GM12878 (cell line): Measurements from ENCODE around the gene FYB1. TPM values are rescaled to one million over a fixed set of nuclear protein-coding genes. Genes with fewer than 3 reads are reported as not detected.

Experiments used
- ATAC-seq: fragments of 200-7000 bp; cut with Tn5 transposase; 3 replicates; pipeline ENCODE4 v1.9.1; 2020; ENCODE audit warnings: mild to moderate bottlenecking, moderate library complexity
- BruUV-seq: library from RNA; stranded (reverse); fragments of 400-500 nt; replicated peaks from 2 replicates; lab custom pipeline; 2021; lab: Mats Ljungman, UMichigan
- CTCF ChIA-PET: fragments of 300-600 bp; sonication (Branson Sonifier 250); formaldehyde crosslinking; extraction: SDS; loops from one replicate; lab custom pipeline; 2021; ENCODE audit warnings: inconsistent platforms; lab: Yijun Ruan, JAX
- POLR2A ChIA-PET: fragments of 350-600 bp; formaldehyde crosslinking; extraction: SDS; loops from one replicate; lab custom pipeline; 2021; ENCODE audit warnings: inconsistent platforms; lab: Charles Lee
- RAD21 ChIA-PET: fragments of 300-600 bp; sonication (Branson Sonifier 250); formaldehyde crosslinking; loops from one replicate; lab custom pipeline; 2023; ENCODE audit warnings: antibody characterized with exemption; ENCODE audit not compliant: unreplicated experiment; lab: Charles Lee
- SMC1A ChIA-PET: fragments of 300-600 bp; sonication (Branson Sonifier 250); formaldehyde crosslinking; loops from one replicate; lab custom pipeline; 2023; ENCODE audit not compliant: unreplicated experiment, uncharacterized antibody; lab: Charles Lee
- DNase-seq: peaks from one replicate; pipeline ENCODE4 v3.0.0-alpha.2; 2011; ENCODE audit warnings: low read depth, low spot score
- FAIRE-seq: peaks from 3 replicates; lab custom pipeline; 2011; peaks lifted over from hg19 to GRCh38; lab: Jason Lieb, UNC
- H2AFZ ChIP-seq: 2 replicates; pipeline ENCODE4 v1.6.0; 2011; ENCODE audit warnings: low read depth, low read length, control low read depth; ENCODE audit not compliant: control insufficient read depth
- H3K27ac ChIP-seq: 2 replicates; pipeline ENCODE4 v1.5.1; 2011; ENCODE audit warnings: control low read depth; ENCODE audit not compliant: control insufficient read depth, insufficient read depth
- H3K27me3 ChIP-seq, 2 experiments: replicated peaks in 1 of 2; 2 replicates each; pipeline versions ENCODE4 v1.6.0 to v1.6.1; 2011; ENCODE audit warnings: low read length in 1 of 2; ENCODE audit not compliant: control insufficient read depth in 2 of 2, insufficient read depth in 2 of 2
- H3K36me3 ChIP-seq, 2 experiments: 2 replicates each; pipeline ENCODE4 v1.5.1; 2011; ENCODE audit warnings: low read length in 1 of 2; ENCODE audit not compliant: control insufficient read depth in 2 of 2, insufficient read depth in 2 of 2
- H3K4me1 ChIP-seq: 2 replicates; pipeline ENCODE4 v1.6.1; 2011; ENCODE audit warnings: mild to moderate bottlenecking, low read length, moderate library complexity, mixed read lengths; ENCODE audit not compliant: control insufficient read depth, insufficient read depth
- H3K4me2 ChIP-seq: 2 replicates; pipeline ENCODE4 v1.6.0; 2011; ENCODE audit warnings: control low read depth; ENCODE audit not compliant: control insufficient read depth, insufficient read depth
- H3K4me3 ChIP-seq: fragments of 200-600 bp; sonication (generic); 2 replicates; pipeline ENCODE4 v1.5.1; 2016
- H3K79me2 ChIP-seq: 2 replicates; pipeline ENCODE4 v1.6.0; 2011; ENCODE audit warnings: low read length; ENCODE audit not compliant: control insufficient read depth, insufficient read depth
- H3K9ac ChIP-seq: 2 replicates; pipeline ENCODE4 v1.8.0; 2011; ENCODE audit warnings: low read length, control low read depth, mixed read lengths; ENCODE audit not compliant: control insufficient read depth, insufficient read depth
- H3K9me3 ChIP-seq: replicated peaks from 3 replicates; pipeline ENCODE4 v1.5.1; 2011; ENCODE audit warnings: mild to moderate bottlenecking, low read length; ENCODE audit not compliant: control insufficient read depth, insufficient read depth
- H4K20me1 ChIP-seq: 2 replicates; pipeline ENCODE4 v1.6.0; 2011; ENCODE audit not compliant: control insufficient read depth, insufficient read depth
- CTCF ChIP-seq, 3 experiments: IDR thresholded peaks in 2 of 3; conservative IDR thresholded peaks in 1 of 3; 2 replicates each; pipeline ENCODE4 v1.5.1; 2011; ENCODE audit warnings: low read depth in 3 of 3, low read length in 3 of 3, mild to moderate bottlenecking in 3 of 3, control low read depth in 2 of 3, moderate library complexity in 2 of 3, inconsistent platforms in 1 of 3, mixed read lengths in 1 of 3; ENCODE audit not compliant: control insufficient read depth in 2 of 3, insufficient read depth in 1 of 3; ENCODE audit errors: extremely low read depth in 1 of 3
- POU2F2 ChIP-seq: IDR thresholded peaks from 3 replicates; pipeline ENCODE4 v1.6.1; 2011; ENCODE audit warnings: low read depth, mild to moderate bottlenecking, low read length, borderline replicate concordance
- RAD21 ChIP-seq: IDR thresholded peaks from 2 replicates; pipeline ENCODE4 v1.6.1; 2011; ENCODE audit warnings: mild to moderate bottlenecking, low read depth, low read length, moderate library complexity; ENCODE audit not compliant: insufficient read depth
- SMC3 ChIP-seq: IDR thresholded peaks from 2 replicates; pipeline ENCODE4 v1.6.1; 2011; ENCODE audit warnings: low read length, improper control_type of control experiment, borderline replicate concordance
- in situ Hi-C: fragments of 300-500 bp; cut with MboI; formaldehyde crosslinking; loops from 9 replicates; pipeline ENCODE4 v1.14.3; 2018; ENCODE audit warnings: mixed read lengths
- intact Hi-C: fragments of 100-400 bp; cut with micrococcal nuclease; formaldehyde crosslinking; loops from one replicate; pipeline ENCODE4 v1.14.2; 2022; ENCODE audit not compliant: unreplicated experiment
- polyA plus RNA-seq, 11 experiments: library from polyadenylated mRNA; depleted of rRNA in 4 of 11; unstranded in 6 of 11; stranded (reverse) in 5 of 11; fragments of >200 nt; fragmentation: Nextera tagmentation in 4 of 11; fragmentation: Illumina TruSeq in 1 of 11; extraction: Ambion mirVana in 4 of 11; extraction: Trizol in 1 of 11; gene quantifications; 1 replicate in 1 of 11; 2 replicates in 10 of 11; pipeline versions ENCODE4 v1.2.1 to v1.2.3, GENCODE V29; 2011 to 2016; ENCODE audit warnings: inconsistent platforms in 2 of 11, missing spikeins in 2 of 11, low read depth in 1 of 11
- total RNA-seq, 4 experiments: library from RNA; depleted of rRNA in 3 of 4; stranded (reverse); fragments of >200 nt in 3 of 4; fragmentation: Illumina TruSeq in 1 of 4; extraction: Trizol in 1 of 4; gene quantifications; 2 replicates each; pipeline versions ENCODE4 v1.2.1 to v1.2.3, GENCODE V29; 2013 to 2021

Gene FYB1
- total and polyA plus RNA-seq, 10 of the 15 experiments (the other 5 are each of a cell fraction or from before 2014, with no cell fraction given) = 0.06 to 4.3 (median 0.25) TPM; not detected in 2

GRCh38 chr5:39148983-39149534 is 70.3 kb downstream of the FYB1 start:
- TF ChIP-seq POU2F2 (no peak), RAD21 (0 out of 2 replicates have a peak, but pooled peaks have one; percentile 12), SMC3 (peak; percentile 16; the same call in 1 of the 2 replicates), CTCF (IDR thresholded peaks at IDR 0.05 in 2 of 3, conservative IDR thresholded peaks at IDR 0.05 in 1 of 3; ENCODE audit: control insufficient read depth in 2 of 3, extremely low read depth in 1 of 3, insufficient read depth in 1 of 3, low read depth in 3 of 3, low read length in 3 of 3) (peak in 2 of 3 experiments; percentile 22 to 26; a peak in 2 of 6 replicates)
- DNase-seq (no peak), ATAC-seq (peak; percentile 49), FAIRE-seq (peak; percentile 23)
- H3K4me3 ChIP-seq = no peak overlapping the region
- ChIA-PET RAD21 (no interaction called here), CTCF (interaction anchor here (1.3 to 1.8 kb wide), 4 partner anchors 67 to 70 kb away, joined by 3 to 6 read pairs (median 5); partner anchors contain the start of gene FYB1), SMC1A (interaction anchor here (0.7 to 1.0 kb wide), 3 partner anchors 10 to 68 kb away, joined by 3 read pairs; no protein-coding TSS in a partner anchor), POLR2A (no interaction called here)
- H3K27me3 ChIP-seq = no peaks in the 10 kb centered on the region
- H3K36me3 ChIP-seq = no peaks in the 10 kb centered on the region
- H3K9me3 ChIP-seq = no peaks in the 10 kb centered on the region
- H3K79me2 ChIP-seq = no peaks in the 10 kb centered on the region
- H4K20me1 ChIP-seq = no peaks in the 10 kb centered on the region
- intact Hi-C loops (loop anchor here (1.0 kb wide), 1 partner anchor 134 kb away; no protein-coding TSS in a partner anchor), in situ Hi-C loops (no loop called here)
- no peak overlapping the region for H3K4me2 ChIP-seq
- no peak overlapping the region for H3K27ac ChIP-seq
- BruUV-seq = no TSS peak
- no peak overlapping the region for H2AFZ ChIP-seq
- H3K4me1 ChIP-seq = no peaks in the 10 kb centered on the region
- H3K9ac ChIP-seq = no peak overlapping the region
